ENCODE results near the gene KDM1A.

KDM1A gene

DNA sequence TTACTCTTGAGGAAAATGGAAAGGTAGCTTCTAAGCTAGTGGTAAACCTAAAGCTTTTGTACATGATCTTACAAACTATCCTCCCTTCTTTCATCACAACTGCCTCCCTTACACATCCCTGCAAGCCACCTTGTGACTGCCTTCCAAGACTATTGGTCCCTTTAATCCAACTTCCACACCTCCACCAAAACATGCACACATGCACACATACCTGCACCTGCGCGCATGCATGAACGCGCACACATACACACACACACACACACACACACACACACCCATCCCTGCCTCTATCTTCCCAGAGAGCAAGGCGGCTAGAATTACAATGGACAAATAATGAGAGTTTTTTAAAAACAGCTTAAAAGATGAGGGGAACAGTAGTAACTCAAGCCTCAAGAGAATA, 91.1 kb downstream of the KDM1A start:
- no peak for DNase-seq (ENCODE audit: low spot score)

DNA sequence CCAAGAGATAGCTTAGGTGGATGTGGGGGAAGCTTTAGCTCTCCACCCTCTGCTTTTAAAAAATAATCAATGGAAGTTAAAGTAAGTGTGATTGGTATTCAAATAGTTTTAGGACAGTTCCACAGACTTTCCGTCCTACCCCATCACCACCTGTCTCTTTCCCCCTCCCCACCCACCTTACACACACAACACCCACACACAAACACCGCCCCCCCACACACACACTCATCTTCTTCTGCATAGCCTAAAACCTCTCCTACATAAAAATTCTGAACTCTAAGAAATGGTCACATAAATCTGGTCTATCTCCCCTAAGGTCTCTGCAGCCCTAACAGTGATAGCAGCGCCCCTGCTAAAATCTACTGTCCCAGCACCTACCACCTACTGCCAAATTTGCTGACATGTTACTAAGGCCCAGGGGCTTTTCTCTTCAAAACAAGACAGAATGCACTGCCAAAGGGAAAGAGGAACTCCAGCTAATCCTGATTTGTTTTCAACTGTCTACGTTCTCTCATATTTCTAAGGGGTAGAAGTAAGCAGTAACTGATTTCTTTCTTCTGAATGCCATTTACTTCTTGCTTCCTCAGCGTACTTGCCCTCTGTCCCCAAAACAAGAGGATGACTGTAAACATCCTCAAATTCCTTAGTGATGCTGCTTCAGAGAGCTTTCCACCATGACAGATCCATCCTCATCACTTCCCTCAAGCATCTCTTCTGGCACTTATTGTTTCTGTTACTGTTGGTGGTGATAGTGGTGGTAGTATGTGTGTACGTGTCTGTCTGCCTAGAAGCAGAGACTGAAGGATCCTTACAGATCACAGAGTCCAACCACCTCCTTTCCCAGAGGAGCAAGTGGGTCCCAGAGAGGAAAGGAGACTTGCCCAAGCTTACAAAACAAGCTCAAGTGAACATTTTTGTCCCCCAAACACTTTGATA, 92.6 kb downstream of the KDM1A start:
- no peak for DNase-seq (ENCODE audit: low spot score)

DNA sequence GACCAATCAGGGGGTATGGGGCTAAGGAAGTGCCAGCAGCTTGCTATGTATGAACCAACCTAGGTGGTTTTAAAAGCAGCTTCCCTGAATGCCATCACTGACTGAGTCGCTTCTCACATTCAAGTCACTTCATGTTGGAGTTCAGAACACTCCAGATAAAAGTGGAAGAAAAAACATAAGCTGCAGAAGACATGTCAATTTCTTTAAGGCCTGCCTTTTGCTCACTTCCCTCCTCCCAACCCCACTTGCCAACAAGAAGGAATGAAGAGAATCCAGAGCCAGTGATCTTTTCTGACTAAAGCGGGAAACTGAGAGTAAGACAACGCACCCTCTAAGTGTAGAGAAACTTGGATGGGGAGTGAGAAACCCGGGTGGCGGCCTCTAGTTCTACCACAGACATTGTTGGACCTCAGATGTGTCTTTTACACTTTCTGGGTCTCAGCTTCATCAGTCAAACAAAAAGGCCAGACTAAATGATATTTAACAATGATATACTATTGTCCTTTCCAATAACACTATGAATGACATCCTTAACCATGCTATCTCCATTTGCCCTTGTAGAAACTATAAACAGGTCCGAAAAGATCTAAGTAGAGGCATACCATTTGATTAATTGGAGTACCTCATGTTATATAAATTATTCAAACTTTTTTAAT, 95.3 kb downstream of the KDM1A start:
- DNase-seq (ENCODE audit: low spot score) = no peak

DNA sequence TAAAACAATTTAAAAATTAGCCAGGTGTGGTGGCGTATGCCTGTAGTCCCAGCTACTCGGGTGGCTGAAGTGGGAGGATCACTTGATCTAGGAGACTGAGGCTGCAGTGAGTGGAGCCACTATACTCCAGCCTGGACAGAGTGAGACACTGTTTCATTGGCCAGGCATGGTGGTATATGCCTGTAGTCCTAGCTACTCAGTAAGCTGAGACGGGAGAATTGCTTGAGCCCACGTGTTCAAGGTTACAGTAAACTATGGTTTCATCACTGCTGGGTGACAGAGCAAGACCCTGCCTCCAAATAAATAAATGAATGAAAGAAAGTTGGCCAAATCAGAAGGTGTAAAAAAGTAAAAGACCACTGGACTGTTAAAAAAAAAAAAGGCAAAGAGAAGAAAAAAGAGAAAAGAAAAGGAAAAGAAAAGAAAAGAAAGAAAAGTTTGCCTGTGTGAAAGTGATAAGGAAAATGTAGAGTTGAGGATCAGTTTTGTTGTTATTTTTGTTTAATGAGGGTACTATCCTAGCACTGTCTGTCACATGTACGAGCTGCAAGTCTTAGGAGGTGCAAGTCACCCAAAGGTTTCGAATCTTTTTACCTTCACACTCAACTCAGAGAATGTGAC, 97.1 kb downstream of the KDM1A start:
- no peak for DNase-seq (ENCODE audit: low spot score)

DNA sequence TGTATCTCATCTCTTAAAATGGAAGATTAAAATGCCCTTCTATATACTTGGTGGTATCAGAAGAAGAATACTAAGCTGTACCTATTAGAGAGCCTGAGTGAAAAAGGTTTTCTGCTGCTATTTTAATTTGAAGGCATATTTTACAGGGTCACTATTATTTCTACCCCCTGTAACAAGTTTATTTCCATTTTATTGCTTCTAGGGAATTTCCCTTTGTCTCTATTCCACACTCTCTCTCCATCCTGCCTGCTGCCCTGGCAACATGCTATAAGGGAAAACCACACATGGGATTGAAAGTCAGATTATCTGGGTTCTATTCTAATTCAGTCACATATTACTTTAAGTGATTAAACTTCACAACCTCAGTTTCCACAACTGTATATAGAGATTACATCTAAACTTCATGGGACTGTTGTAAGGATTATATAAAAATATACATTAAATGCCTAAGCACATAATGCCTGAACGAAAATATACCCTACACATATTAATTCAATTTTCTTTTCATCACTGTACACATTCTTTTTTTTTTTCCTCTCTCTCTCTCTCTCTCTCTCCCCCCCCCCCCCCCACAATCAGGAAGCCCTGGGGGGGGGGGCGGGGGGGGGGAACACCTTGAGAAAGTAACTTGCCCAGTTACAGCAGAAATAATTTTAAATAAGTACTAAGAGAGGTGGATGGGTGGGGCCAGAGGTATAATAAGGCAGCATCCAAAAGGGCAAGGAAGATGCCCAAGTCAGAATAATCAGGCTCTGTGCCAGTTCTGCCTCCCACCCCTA, 97.8 kb downstream of the KDM1A start:
- DNase-seq (ENCODE audit: low spot score) = no peak

DNA sequence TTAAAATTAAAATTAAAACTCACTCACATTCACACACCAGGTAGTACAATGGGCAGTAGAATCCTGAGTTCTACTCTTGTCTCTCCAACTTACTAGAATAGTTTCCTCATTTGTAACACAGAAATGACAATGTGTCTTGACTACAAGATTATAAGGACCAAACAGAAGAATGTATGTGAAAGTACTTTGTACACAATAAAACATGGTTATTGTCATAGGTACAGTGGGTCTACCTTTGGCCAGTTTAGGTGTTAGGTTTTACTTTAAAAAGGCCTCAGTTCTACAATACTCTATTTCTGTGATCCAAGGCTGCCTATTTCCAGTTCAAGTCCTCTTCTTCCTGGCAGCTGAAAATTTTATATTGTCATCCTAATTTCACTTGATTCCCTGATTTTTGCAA, 99.1 kb downstream of the KDM1A start:
- no peak for DNase-seq (ENCODE audit: low spot score)

DNA sequence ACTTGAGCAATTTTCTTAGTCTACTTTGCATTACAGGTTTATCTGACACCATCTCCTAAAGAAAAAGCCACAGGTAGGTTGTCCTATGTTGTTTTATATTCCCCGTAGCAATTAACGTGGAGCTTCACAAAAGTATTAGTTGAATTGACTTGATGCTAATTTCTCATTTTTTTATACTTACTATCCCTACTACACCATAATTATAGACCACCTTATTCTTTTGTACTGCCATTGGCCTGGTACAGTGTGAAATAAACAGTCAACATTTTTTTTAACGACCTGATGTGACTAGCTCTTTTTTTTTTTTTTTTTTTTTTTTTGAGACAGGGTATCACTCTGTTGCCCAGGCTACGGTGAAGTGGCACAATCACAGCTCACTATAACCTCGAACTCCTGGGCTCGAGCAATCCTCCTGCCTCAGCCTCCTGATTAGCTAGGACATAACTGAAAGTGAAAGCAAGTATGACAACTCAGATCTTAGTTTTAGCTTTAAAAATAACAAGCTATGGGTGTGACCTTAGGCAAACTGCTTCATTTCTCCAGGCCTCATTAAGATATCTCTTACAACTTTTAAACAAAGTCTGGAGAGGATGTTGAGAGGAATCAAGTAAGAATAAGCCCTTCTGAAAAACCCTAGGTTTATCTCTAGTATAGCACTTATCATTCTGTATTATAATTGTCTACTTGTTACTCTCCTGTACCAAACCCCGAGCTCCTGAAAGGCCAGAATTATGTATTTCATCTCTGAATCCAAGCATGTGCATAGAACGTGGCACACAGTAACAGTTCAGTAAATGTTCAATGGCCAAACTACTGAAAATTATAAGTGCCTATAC, 99.9 kb downstream of the KDM1A start:
- no peak for DNase-seq (ENCODE audit: low spot score)

DNA sequence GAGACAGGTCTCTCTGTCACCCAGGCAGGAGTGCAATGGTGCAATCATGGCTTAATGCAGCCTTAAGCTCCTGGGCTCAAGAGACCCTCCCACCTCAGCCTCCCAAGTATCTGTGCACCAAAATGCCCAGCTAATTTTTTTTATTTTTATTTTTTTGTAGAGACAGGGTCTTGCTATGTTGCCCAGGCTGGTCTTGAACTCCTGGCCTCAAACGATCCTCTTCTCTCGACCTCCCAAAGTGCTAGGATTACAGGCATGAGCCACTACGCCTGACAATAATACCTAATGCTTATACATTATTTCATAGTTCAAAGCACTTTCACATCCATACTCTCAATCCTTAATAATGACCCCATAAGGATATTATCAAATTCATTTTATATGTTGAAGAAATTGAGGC, 101.1 kb downstream of the KDM1A start:
- no peak for DNase-seq (ENCODE audit: low spot score)

DNA sequence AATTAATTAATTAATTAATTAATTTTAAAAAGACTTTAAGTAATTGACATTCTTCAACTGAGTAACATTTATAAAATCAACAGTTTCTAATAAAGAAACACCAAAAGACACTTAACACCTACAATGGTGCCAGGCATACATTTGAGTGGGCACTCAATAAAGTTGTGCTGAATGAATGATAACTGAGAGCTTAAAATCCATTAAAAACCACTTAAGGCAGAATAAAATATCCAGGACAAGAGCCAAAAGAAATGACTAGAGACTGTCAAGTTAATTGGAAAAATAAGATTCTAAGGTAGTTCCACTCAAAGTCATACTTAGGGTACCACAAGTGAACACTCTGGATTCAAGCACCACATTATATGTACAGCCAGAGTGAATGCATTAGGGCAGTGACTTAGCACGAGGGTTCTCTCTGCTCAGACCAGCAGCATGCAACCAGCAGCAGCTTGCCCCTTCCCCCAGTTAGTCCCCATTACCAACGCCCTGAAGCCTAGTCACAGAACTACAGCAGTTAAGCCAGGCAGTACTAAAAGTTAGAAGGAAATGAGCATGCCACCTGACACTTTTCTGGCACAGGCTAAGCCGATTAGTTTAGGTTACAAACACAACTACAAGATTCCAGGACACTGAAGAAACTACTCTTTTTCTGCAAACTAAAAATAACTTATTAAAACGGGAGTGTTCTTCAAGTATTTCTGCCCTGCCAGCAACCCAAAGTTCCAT, 102.9 kb downstream of the KDM1A start:
- no peak for DNase-seq (ENCODE audit: low spot score)

DNA sequence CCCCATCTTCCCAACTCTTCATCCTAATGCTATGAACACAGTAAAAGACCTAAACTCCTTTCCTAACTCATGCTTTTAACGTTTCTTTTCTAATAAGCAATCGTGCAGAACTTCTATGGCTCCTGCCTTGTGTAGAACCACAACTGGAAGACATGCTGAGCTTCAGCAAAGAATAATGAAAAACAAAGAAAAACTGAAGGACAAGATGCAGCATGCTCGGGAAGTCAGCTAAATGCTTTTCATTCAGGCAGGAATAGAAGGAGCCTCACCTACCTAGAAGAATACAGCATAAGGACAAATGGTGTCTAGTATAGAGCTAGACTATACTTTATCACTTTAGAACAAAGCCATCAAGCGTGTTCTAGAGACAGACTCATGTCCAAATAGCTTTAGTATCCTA, 103.5 kb downstream of the KDM1A start:
- no peak for DNase-seq (ENCODE audit: low spot score)

DNA sequence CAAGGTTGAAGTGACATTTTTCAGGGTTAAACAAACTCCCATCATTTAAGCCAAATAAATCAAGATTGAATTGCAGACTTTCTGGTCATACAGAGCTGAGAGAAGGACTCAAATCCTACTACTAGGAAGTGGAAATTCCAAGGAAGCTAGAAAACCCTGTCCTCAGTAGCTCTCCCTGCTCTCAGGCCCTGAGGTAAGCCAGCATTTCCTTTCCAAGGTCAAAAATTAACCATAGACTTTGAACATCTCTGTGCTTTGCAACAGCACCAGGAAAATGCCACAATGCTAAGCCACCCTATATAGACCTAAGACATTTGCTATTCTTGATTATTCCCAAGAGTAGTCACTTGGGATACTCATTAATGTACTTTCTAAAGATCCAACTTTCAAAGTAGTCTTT, 104.3 kb downstream of the KDM1A start:
- no peak for DNase-seq (ENCODE audit: low spot score)

DNA sequence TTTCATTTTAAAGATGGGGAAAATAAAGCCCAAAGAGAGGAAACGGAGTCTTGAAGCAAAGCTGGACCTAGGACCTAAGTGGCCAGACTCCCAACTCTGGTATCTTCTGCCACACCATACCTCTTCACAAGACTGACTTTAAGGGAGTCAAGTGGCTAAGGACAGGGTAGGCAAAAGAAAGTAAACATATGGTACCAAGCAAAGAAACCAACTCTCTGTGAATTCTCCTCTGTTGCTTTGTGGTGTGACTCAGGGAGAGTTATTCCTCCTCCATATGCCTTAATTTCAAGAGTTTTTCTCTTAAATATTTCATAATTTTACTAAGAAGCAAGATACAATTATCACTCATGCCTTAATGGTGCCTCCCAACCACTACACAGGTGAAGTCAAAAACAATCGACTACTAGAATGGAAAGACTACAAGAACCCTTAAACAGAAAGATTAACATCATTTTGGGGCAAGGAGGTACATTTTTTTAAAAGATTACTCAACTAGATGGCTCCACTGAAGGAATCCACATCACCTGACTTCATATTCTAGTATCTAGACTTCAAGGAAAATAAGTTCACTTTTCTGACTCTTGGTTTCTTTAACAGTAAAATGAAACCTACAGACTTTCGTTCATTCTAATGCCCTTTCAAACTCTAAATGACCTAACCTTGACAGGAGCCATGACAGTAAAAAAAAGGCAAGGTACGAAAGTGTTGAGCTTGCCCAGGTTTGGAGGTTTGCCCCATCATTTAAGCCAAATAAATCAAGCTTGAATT, 105.2 kb downstream of the KDM1A start:
- DNase-seq (ENCODE audit: low spot score) = no peak

DNA sequence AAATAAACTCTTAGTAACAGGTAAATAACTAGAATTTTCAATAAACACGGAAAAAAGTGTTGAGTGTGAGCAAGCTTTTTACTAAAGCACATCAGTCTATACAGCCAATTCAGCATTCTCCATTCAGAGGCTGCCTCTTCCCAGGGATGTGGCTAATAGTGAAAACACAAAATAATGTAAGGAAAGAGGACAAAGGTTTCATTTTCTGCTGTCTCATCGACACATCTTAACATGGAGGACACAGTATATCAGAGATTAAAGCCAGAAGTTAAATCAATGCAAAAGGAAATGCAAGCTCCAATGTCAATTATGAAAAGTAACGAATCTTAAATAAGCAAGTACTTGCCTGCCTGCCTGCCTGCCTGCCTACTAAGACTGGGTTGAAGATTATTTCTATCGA, 106.2 kb downstream of the KDM1A start:
- no peak for DNase-seq (ENCODE audit: low spot score)

DNA sequence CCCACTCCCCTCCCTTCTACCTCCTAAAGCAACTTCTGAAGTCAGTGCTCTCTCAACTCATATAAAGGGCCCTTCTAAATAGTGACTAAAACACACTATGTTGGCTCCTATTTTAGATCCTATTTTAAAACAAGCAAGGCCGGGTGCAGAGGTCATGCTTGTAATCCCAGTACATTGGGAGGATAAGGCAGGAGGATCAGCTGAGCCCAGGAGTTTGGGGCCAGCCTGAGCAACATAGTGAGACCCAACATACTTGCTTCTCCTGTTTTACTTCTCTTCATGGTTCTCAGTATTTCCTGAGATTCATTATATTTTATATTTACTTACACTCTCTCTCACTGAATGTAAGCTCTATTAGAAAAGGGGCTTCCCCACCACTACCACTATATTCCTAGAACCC, 106.9 kb downstream of the KDM1A start:
- DNase-seq (ENCODE audit: low spot score) = no peak

DNA sequence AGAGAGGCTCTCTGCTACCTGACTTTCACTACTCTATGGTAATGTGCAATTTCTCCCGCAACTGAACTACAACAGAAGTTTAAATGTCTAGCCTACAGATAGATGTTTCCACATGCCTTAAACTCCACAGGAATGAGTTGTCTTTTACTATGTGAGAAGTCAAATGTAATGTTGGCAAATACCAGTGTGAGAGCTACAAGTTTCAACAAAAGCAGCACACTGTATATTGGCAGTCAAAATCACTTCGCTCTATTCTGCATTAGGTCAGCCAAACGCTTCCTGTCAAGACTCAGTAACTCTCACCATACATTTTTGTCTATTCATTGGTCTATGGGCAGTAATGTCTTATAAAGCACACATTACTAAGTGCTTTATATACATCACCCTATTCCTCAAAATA, 107.5 kb downstream of the KDM1A start:
- DNase-seq (ENCODE audit: low spot score) = no peak

DNA sequence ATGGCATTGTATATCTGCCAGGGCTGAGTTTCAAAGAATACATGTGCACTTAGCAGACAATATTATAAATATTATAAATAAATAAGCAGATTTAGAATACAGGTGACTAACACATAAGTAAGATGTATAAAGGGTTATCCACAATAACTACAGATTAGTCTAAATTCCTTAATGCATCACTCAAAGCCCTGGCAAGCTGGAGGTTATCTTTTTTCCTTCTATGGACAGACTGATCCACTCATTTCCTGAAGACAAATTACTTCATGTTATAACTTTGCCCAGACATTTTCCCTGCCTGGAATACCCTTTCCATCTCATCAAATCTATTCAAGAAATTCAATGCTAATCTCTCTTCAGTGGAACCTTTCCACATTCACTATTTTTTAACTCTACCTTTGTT, 110.6 kb downstream of the KDM1A start:
- DNase-seq (ENCODE audit: low spot score) = peak; percentile 57

DNA sequence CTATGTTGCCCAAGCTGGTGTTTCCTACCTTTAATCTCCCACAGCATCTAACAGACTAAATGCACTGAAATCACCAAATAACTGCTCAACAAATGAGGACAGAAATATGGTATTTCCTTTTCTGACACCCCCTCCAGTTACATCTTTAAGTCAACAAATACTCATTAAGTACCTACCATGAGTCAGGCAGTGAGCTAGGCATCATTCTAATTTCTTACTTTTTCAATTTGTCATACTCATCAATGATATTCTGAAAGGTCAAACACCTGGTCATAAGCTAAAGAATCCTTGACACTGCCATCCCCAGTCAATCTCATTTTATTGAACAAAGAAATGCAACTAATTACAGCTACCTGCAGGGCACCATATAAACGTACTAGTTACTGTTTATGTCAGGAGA, 112.8 kb downstream of the KDM1A start:
- DNase-seq (ENCODE audit: low spot score) = no peak

Data from kidney capillary endothelial cell (primary cell).